GM12875 (cell line): Measurements from ENCODE around the gene FAM174B.

Experiments
- H3K4me3 ChIP-seq: one replicate; pipeline ENCODE4 v1.5.1; 2011; ENCODE audit warnings: low read depth, low read length, control low read depth
- CTCF ChIP-seq: IDR thresholded peaks from 2 replicates; pipeline ENCODE4 v1.5.1; 2011; ENCODE audit warnings: low read depth, mild to moderate bottlenecking, control low read depth, inconsistent platforms, low read length, moderate library complexity, borderline replicate concordance; ENCODE audit not compliant: insufficient read depth

The FAM174B gene

GRCh38 chr15:92656089-92656488, 514 bp upstream of the FAM174B start:
- no peak for TF ChIP-seq CTCF
- H3K4me3 ChIP-seq, result peak overlapping the region; percentile 53

GRCh38 chr15:92654662-92655061, 913 bp downstream of the FAM174B start:
- TF ChIP-seq CTCF, result no peak
- H3K4me3 ChIP-seq, result no peak overlapping the region

GRCh38 chr15:92653836-92654539, 1.6 kb downstream of the FAM174B start:
- TF ChIP-seq CTCF, result no peak
- no peak overlapping the region for H3K4me3 ChIP-seq

- no peak for TF ChIP-seq CTCF
- no peak overlapping the region for H3K4me3 ChIP-seq
These were observed 2.2 kb downstream of the FAM174B start for GRCh38 chr15:92653366-92653765.

- TF ChIP-seq CTCF, result no peak
- H3K4me3 ChIP-seq, result no peak overlapping the region
These were observed 3.0 kb downstream of the FAM174B start for GRCh38 chr15:92652576-92652966.

GRCh38 chr15:92651877-92652575, 3.5 kb downstream of the FAM174B start:
- no peak overlapping the region for H3K4me3 ChIP-seq
- TF ChIP-seq CTCF, result no peak

GRCh38 chr15:92650966-92651365, 4.6 kb downstream of the FAM174B start:
- no peak for TF ChIP-seq CTCF

More at GRCh38 chr15:92650966-92651365, 4.6 kb downstream of the FAM174B start:
- H3K4me3 ChIP-seq, result no peak overlapping the region
